ENCODE results near the gene TOR3A.
"Not testable (repeated sequence)": the region's sequence is repeated elsewhere in the genome, so short reads cannot be mapped to it uniquely, and the experiment has no call there.

Gene TOR3A, protein sequence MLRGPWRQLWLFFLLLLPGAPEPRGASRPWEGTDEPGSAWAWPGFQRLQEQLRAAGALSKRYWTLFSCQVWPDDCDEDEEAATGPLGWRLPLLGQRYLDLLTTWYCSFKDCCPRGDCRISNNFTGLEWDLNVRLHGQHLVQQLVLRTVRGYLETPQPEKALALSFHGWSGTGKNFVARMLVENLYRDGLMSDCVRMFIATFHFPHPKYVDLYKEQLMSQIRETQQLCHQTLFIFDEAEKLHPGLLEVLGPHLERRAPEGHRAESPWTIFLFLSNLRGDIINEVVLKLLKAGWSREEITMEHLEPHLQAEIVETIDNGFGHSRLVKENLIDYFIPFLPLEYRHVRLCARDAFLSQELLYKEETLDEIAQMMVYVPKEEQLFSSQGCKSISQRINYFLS

DNA sequence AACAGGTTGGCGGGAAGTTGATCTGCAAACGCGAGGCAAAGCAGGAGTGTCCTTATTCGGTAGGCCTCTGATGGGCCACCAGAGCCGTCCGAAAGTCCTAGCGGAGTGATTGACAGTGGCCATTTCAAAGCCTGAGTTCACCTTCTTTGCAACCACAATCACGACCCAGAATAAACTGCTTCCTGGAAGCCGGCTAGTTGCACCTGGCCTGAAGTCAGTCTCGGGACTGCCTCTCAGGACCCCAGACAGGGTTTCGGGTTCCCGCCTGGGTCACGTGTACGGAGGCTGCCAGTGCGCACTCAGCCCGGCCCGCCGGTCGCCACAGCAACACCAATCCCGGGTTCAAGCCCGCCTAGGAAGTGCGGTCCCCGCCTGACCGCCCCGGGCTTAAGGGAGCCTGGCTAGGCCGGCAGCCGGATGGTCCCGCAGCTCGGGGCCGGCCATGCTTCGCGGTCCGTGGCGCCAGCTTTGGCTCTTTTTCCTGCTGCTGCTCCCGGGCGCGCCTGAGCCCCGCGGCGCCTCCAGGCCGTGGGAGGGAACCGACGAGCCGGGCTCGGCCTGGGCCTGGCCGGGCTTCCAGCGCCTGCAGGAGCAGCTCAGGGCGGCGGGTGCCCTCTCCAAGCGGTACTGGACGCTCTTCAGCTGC lies at the start of gene TOR3A:
TOR3A (plus strand) TSS at position 384 of the 646 bp plus-strand sequence; CDS start at position 443, 59 bp downstream.
- DNase-seq, result peak; percentile 76

DNA sequence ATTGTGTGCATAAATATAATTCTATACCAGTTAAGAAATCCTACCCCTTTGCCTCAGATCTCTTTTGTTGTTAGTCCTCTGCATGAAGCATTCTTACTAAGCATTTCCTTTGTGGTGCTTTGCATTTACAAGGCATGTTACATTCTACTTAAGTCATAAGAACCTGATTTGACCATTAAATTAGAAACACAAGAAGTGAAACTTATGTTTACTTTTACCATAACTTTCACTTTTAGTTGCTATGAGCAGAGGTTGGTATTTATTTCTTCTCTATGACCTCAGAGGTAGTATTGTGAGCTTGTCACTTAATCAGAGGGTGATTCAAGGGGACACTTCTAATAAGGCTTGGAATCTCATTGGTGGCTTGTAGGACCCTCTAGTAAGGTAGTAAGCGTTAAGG lies 47.1 kb upstream of the TOR3A start:
- DNase-seq, result no peak

DNA sequence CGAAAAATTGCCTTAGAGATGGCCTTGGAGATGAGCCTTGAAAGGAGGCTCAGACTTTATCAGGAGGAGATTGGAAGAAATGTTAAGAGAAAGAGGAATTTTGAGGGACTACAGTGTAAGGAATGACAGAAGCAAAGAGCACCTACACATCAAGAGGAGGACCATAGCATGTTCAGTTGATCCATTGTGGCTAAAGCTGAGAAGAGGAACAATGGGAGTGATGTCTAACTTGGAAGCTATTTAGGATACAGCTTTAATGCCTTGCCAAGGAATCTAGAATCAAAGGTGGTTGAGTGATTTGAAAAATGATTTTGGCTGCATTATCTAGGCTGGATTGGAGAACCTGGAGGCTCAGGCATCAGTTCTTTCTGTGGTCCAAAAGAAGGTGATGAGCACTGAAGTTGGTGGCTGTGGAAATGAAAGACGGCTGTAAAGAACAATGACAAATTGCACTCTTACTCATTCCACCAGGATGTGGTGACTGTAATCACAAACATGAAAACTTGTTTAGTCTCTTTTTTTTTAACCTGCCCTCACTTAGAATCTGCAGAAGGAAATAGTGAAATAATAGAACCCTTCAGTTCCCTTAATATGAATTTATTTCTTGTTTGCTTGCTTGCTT lies 44.9 kb upstream of the TOR3A start:
- DNase-seq, result no peak

DNA sequence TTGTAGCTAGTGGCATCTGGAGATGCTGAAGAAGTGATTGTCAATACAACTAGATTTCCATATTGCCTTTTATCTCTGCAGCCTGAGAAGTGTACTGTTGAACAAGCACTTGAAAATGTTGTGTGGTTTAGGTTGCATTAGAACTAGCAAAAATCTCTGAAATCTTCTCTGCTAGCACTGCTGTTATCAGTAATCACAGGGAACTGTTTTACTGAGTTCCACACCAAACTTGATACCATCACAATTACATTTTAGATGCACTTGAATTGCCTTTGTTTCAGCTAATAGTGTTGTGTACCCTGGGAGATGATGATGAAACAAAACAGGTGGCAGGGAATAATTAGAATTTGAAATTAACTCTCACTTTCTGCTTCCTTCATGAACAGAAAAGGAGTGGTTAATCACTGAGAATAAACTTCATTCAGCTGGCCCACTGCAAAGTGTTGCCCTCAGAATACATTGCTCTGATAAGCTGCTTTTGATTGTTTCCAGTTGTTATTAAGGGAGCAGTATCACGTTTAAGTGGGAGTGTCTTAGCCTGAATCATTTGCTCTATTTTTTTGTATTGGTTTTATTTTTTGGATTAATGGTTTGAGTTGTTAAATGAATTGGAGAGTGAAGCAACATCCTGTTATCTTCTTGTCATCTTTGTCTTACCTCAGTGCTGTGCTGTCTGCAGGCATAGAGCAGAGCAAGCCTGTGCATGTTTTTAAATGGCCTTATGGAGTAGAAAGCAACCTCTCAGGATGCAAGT lies 43.2 kb upstream of the TOR3A start:
- DNase-seq, result peak; percentile 24

DNA sequence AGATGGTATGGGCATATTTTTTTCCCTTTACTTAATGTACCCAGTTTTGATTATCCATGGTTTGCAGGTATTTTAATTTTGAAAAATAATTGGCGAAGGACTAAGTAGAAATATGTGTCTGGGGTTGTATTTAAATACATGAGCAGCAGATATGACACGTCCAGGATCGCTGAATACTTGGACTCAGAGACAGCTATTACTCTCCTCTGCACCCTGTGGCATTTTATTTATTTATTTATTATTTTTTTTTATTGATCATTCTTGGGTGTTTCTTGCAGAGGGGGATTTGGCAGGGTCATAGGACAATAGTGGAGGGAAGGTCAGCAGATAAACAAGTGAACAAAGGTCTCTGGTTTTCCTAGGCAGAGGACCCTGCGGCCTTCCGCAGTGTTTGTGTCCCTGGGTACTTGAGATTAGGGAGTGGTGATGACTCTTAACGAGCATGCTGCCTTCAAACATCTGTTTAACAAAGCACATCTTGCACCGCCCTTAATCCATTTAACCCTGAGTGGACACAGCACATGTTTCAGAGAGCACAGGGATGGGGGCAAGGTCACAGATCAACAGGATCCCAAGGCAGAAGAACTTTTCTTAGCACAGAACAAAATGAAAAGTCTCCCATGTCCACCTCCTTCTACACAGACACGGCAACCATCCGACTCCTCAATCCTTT lies 42.2 kb upstream of the TOR3A start:
- DNase-seq, result not testable (repeated sequence)

DNA sequence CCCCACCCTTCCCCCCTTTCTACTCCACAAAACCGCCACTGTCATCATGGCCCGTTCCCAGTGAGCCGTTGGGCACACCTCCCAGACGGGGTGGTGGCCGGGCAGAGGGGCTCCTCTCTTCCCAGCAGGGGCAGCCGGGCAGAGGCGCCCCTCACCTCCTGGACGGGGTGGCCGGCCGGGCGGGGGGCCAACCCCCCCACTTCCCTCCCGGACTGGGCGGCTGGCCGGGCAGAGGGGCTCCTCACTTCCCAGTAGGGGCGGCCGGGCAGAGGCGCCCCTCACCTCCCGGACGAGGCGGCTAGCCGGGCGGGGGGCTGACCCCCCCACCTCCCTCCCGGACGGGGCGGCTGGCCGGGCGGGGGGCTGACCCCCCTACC lies 41.7 kb upstream of the TOR3A start:
- not testable (repeated sequence) for DNase-seq

DNA sequence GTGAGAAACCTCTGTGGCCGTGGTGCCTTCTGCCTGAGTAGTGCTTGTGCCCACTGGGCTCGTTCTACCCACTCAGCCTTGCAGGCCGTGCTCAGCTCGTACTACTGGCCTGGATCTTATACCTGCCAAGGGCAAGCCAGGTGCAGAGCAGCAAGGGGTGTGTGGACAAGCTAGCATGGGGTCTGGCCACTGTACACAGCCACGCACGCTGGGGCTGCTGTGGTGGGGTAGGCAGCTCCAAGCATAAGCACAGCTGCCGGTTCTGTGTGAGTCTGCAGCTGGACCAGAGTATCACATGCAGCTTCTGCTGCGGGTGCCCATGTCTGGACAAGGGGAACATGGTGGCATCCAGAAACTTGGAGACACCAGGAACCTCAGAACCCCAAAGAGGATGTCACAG lies 39.8 kb upstream of the TOR3A start:
- no peak for DNase-seq

DNA sequence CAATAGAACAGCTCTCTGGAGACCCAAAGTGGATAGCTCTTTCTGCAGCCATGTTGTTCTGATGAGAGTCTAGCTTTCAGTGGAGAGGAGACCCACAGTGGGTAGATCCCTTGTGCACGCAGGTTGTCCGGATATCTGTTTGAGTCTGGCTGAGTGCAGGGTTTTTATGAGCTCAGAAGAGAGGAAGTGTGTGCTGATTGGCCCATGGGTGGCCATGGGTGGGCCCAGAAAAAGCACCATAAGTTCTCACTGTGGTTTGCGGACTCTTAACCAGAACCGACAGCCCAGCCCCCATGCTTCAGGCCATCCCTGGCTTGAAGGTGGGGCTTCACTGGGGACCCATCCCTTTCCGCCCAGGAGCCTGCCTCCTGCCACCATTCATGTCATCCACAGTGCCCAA lies 39.2 kb upstream of the TOR3A start:
- DNase-seq, result no peak

DNA sequence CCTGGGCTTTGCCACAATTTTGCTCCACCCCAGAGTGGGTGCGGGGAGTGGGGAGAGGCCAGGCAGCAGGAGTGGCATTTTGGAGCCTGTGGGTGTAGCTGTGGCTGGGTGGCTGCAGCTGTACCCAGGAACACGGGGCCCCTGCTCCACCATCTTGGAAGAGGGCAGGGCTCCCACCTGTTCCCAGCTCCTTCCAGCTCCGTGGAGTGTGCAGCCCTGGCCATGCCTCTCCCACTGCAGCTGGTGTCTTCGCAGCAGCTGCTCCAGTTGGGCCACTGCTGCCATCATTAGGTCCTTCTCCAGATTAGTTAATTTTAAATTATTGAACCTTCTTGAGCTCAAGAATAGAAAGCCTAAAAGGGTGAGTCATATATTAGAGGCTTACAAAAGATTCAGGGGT lies 38.6 kb upstream of the TOR3A start:
- DNase-seq, result no peak

DNA sequence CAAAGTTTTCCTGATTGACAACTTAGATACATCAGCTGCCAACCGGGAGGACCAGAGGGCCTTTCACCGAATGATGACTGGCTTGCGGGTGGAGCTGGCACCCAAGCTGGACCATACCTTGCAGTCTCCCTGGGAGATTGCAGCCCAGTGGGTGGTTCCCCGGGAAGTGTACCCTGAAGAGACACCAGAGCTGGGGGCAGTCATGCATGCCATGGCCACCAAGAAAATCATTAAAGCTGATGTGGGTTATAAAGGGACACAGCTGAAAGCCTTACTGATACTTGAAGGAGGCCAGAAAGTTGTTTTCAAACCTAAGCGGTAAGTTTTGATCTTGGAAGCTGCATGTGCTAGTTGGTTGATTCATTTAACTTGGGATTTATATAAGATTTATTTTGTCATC lies 38.0 kb upstream of the TOR3A start:
- no peak for DNase-seq

DNA sequence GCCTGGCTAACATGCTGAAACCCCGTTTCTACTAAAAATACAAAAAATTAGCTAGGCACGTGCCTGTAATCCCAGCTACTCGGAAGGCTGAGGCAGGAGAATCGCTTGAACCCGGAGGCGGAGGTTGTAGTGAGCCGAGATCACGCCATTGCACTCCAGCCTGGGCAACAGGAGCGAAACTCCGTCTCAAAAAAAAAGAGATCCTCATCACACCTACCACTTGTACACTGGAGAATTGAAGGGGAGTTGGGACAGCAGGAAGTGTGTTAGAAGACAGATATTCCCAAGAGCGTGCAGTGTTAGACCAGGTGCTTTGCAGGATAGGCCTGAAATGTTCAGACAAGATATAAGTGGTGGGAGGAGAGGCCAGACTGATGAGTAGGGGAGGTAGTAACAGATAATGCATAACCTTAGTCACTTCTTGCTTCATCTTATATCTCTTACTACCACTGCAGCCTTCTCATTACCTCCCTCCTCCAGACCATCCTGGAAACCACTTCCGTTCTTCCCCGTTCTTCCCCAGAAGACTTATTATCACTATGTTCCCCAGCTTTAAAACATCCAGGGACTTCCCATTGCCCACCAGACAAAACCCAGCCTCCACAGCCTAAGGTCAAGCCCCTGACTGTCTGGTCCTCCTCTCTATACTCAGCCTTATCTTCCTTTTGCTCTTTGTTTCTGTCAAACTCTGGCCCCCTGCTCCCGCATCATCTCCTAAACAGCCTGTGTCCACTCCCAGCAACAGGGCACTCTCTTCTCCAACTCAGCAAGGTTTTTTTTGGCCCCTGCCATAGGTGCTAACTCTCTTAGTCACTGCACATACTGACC lies 34.8 kb upstream of the TOR3A start:
- no peak for DNase-seq

DNA sequence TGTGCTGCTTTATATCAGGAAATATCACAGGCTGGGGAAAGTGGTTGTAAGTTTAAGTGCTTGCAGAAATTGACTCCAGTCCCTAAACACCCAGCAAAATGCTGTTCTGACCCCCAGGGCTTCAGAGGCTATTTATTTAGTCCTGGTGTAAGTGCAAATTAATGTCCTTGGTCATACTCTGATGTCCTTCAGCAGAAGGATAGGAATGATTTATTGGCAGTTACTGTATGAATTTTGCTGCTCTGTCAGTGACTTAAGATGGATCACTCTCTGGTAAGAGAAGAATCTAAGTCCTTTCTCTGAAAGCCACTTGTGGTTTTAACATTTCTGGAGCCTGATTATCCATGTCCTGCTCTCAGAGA lies 34.3 kb upstream of the TOR3A start:
- DNase-seq, result no peak

DNA sequence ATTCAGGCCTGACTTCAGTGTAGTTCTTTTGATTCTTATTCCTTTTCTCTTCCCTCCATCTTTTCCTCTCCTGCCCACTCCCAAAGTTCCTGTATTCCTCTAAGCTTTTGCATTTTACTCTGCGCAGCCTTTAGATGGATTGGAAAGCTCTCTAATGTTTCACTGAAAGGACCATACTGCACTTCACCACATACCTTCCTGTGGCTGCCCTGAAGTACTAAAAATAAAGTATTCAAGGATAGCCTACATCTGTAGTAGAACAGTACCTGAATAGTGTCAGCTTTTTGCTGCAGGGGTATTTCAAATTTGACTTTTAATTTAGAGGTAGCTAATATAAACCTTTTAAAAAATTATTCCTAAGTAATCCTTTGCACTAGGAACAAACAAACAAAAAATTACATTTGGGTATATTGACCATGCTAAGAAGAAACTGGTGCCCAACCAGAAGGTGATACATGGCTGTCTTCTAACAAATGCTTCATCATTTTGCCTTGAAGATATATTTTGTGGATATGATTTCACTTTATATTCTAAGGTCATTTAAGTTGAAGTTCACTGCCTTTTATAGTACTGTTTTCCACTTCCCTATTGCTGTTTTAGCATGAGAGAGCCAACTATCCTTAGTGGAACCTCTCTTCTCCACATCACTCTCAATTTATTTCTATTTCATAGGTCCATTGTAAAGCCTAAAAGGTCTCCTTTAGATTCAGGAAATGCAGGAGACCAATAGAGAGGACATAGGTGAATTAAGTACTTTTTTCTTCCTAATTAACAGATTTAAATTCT lies 33.3 kb upstream of the TOR3A start:
- DNase-seq, result no peak

DNA sequence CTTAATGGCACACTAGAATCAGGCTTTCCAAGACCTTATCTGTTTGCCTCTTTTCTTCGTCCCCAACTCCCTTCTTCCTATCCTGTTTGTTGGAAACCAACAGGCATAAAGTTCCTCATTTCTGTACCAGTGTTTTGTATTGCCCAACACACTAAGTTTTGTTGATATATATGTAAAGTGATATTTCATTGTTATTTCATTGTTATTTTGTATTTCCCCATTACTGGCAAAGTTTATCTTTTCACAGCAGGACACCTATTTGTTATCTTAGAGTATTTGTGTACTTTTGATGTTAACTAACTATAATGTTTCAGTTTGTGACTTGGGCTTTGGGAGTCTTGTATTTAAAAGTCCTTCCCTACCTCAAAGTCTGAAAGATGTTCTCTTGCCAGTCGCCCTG lies 29.1 kb upstream of the TOR3A start:
- DNase-seq, result no peak

DNA sequence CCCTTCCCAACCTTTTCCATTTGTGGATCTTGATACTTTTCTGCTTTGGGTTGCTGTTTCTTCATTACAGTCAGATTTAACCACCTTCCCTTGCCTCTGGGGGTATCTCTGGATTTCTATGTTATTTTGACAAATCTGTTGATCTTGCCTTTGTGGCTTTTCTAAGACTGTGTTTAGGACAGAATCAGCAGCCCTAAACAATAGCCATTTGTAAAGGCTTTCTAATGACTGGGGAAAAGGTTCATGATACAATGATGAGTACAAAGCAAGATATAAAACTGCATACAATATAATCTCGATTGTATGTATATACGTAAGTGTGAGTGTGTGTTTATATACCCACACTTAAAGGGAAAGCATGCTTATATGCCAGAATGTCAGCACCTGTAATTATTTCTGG lies 28.4 kb upstream of the TOR3A start:
- DNase-seq, result no peak

DNA sequence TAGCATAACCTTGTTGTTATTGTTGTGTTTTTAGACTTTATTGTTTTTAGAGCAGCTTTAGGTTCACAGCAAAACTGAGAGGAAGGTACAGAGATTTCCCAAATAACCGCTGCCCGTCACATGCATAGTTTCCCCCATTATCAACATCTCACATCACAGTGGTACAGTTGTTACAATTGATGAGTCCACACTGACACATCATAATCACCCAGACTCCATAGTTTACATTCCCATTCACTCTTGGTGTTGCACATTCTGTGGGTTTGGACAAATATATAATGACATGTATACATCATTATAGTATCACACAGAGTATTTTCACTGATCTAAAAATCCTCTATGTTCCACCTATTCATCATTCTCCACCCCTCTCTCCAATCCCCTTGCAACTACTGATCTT lies 25.9 kb upstream of the TOR3A start:
- DNase-seq, result no peak

DNA sequence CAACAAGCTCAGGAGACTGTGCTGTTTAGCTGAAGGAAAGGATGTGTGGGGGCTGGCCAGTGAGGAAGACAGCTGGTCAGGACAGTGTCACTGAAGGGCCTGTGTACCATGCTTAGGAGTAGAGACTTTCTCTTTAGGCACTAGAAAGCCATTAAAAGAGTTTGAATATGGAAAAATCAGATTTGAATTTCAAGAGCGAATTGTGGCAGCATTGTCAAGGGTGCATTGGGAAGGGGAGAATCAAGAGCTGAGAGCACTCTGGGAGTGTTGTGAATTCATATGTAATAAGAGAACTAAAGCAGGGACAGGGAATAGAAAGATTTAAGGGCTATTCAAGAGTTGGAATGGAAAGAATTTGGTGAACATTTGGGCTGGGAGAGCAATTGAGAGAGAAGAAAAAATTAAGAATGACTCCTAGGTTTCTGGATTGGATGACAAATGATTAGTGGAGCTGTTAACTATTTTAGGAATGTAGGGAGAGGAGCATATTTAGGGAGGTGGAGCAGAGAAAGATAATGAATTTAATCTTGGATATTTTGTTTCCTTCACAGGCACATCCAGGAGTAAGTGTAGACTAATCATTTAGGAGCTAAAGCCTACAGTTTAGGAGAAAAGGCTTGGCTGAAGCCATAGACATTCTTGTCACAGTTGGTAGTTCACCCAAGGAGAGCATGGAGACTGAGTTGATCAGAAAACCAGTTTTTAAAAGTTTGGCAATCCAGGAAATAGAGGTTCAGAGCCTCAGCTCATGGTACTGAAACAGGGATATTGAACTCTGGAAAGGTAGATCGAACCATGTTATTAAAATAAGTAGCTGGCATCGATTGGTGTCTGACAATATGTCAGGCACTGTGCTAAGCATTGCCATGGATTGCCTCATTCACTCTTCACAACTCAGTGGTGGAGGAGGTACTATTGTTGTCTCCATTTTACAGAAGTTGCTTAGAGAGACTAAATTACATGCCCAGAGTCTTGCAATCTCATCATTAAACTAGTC lies 23.1 kb upstream of the TOR3A start:
- no peak for DNase-seq

DNA sequence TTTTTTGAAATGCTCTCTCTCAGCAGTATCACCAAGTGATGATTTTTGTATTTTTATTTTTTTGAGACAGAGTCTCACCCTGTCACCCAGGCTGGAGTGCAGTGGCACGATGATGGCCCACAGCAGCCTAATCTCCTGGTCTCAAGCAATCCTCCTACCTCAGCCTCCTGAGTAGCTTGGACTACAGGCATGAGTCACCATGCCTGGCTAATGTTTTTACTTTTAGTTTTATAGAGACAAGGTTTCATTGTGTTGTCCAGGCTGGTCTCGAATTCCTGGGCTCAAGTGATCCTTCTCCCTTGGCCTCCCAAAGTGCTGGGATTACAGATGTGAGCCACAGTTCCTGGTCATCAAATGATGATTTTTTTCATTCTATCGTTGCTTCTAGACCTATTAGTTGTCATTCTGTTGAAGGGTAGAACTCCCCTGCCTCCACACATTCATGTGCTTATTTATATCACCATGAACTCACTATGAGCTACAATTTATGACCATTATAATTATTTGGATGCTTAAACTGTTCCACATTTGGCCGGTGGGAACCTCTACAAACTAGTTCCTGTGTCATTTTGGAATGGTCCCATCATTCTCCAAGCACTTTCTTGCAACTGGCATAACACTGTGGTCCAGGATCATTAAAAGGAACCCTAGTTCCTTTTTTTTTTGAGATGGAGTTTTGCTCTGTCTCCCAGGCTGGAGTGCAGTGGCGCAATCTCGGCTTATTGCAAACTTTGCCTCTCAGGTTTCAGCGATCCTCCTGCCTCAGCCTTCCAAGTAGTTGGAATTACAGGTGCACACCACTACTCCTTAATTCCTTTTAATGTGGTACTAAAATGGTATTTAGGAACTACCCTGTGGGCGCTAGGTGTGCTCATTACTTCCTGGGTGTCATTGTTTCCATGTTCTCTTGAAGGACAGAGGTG lies 20.2 kb upstream of the TOR3A start:
- DNase-seq, result no peak

DNA sequence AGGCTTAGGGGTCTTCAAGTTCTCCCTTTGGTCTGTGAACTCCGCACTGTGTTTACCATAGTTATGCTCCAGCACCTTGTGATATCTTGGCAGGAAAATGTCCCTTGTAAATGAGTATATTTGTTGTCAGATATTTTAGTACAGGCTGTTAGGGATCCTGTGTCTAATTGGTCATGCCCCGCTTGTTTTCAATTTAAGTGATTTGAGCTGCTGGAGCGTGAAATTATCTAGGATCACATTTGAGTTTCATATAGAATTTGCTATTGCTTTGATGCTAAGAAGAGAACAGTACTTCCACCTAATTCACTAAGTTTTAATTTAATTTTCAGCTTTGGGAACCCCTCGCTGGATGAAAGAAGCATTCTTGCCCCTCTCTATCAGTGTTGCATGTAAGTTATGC lies 15.4 kb upstream of the TOR3A start:
- peak; percentile 28 for DNase-seq

Data from NCI-H2171 (cell line).